Stomach smooth muscle (tissue), 2 donors: Measurements from ENCODE around the gene SMAD3.
"Not testable (repeated sequence)": the region's sequence is repeated elsewhere in the genome, so short reads cannot be mapped to it uniquely, and the experiment has no call there.

Experiments used
- H3K27ac ChIP-seq: one replicate; pipeline ENCODE4 v1.7.0; 2013; ENCODE audit warnings: mild to moderate bottlenecking, low read length, inconsistent platforms
- H3K27me3 ChIP-seq, 2 donors: one replicate each; pipeline ENCODE4 v1.7.0; 2013; ENCODE audit warnings: low read length in 2 of 2; ENCODE audit not compliant: insufficient read depth in 2 of 2, control insufficient read depth in 1 of 2
- H3K36me3 ChIP-seq, 2 donors: one replicate each; pipeline ENCODE4 v1.7.0; 2013; ENCODE audit warnings: low read length in 2 of 2; ENCODE audit not compliant: control insufficient read depth in 2 of 2, insufficient read depth in 2 of 2
- H3K4me1 ChIP-seq: one replicate; pipeline ENCODE4 v1.7.0; 2013; ENCODE audit warnings: low read length; ENCODE audit not compliant: control insufficient read depth, insufficient read depth
- H3K4me3 ChIP-seq, 2 donors: one replicate each; pipeline ENCODE4 v1.7.0; 2013; ENCODE audit warnings: low read length in 2 of 2
- H3K9ac ChIP-seq, 2 donors: one replicate each; pipeline ENCODE4 v1.7.0; 2013; ENCODE audit warnings: low read length in 2 of 2, mild to moderate bottlenecking in 1 of 2
- H3K9me3 ChIP-seq, 2 donors: one replicate each; pipeline ENCODE4 v1.7.0; 2013; ENCODE audit warnings: low read length in 2 of 2; ENCODE audit not compliant: control insufficient read depth in 2 of 2
- donor health status: healthy.
- donor health status: Pancreatic carcinoma.

Gene SMAD3

DNA sequence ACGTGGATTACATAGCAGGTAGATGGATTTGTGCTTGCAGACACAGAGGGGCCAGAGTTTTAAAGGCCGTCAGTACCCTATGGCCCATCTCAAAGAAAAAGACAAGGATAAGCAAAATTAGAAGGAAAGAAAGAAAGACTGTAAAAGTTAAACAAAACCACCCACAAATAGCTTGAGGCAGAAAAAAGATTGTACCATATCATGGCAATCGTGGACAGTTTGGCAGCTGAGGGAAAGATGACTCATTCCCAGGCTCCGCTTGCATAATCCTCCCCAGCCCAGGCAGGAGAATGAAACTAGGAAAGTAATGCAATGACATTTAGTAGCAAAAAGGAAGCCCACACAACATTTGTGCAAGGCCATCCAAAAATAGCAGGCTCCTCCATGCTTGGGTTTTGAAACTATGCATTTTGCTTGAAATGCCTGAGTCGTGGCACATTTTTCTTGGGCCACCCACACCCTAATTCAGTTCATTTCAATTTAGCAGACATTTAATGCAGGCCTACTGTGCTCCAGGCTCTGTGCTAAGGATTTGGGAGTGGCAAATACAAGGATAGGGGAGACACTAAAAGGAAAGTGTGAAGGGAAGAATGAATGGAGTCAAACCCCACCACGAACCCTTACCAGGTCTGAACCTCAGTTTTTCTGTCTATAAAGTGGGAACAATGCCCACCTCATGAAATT is 40.9 kb upstream of the SMAD3 start:
- Histone ChIP-seq H3K36me3 (no peaks in the 10 kb centered on the region), H3K27me3 (no peaks in the 10 kb centered on the region), H3K4me1 (peaks cover 32% of the 10 kb centered on the region), H3K9ac (peak overlapping the region in 1 of 2 donors; percentile 29), H3K9me3 (no peaks in the 10 kb centered on the region), H3K27ac (peak overlapping the region; percentile 76), H3K4me3 (peak overlapping the region in 1 of 2 donors; percentile 40)

DNA sequence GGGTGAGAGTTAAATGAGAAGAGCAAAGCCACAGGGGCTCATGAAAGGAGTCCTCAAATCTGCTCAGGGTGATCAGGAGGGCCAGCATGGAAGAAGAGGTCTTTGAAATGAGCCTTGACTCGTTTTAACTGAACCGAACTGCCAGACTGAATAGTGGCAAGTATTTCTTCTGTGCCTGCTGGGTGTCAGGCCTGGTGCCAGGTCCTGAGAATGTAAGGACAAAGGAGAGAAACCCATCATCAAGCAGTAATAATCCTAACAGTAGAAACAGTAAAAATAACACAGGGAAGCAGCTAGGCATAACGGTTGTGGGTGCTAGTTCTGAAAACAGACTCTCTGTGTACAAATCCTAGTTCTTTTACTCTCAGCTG is 40.4 kb upstream of the SMAD3 start:
- H3K4me1 ChIP-seq = peaks cover 32% of the 10 kb centered on the region
- no peaks in the 10 kb centered on the region for H3K9me3 ChIP-seq
- peak overlapping the region; percentile 76 for H3K27ac ChIP-seq
- no peaks in the 10 kb centered on the region for H3K36me3 ChIP-seq
- no peaks in the 10 kb centered on the region for H3K27me3 ChIP-seq
- peak overlapping the region in 1 of 2 donors; percentile 40 for H3K4me3 ChIP-seq
- peak overlapping the region in 1 of 2 donors; percentile 22 for H3K9ac ChIP-seq

DNA sequence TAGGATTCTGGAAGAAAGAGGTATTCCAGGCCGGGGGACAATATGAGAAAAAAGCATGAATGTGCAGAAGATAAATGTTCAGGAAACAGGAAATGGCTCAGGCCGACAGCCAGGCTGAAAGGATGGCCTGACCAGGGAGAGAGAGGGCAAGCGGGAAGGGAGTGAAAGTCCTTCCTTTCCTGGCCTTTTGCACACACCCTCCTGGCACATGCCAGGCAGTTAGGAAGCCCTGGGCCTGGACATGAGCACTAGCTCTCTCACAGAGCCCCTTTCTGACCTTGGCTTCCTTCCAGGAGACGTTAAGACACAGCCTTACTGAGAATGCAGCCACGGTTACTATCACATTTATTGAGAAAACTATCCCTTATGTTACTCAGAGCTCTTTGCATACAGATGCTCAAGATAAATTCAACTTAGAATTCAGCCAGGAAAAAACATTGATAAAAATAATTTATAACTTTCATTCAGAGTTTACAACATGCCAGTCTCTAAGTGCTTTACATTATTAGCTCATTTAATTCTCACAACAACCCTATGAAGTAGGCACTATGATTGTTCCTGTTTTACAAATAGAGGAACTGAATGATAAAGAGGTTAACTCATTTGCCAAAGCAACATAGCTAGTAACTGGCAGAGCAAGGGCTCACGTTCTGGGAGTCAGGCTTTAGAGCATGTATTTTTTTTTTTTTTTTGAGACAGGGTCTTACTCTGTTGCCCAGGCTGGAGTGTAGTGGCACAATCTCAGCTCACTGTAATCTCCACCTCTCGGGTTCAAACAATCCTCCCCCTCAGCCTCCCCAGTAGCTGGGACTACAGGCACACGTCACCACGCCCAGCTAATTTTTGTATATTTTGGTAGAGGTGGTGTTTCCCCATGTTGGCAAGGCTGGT is 39.4 kb upstream of the SMAD3 start:
- no peaks in the 10 kb centered on the region for H3K27me3 ChIP-seq
- H3K4me1 ChIP-seq = peaks cover 32% of the 10 kb centered on the region
- H3K4me3 ChIP-seq = no peak overlapping the region
- peak overlapping the region; percentile 3 to 23 for H3K9ac ChIP-seq
- H3K27ac ChIP-seq = peak overlapping the region; percentile 76
- H3K36me3 ChIP-seq = no peaks in the 10 kb centered on the region
- H3K9me3 ChIP-seq = no peaks in the 10 kb centered on the region

DNA sequence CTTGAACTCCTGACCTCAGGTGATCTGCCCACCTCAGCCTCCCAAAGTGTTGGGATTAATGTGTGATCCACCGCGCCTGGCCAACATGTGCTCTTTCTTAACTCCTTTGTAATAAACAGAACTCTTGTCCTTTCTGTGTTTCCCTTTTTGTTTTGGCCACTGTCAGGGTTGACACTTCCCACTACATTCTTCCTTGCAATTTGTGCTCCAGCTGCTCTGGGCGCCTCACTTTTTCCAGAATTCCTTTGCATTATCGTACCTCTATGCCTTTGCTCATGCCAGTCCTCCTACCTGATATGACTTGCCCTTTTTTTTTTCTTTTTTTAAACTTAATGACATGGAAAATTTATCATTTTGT is 38.8 kb upstream of the SMAD3 start:
- Histone ChIP-seq H3K9ac (no peak overlapping the region), H3K27ac (peak overlapping the region; percentile 76), H3K27me3 (no peaks in the 10 kb centered on the region), H3K36me3 (no peaks in the 10 kb centered on the region), H3K9me3 (no peaks in the 10 kb centered on the region), H3K4me3 (no peak overlapping the region), H3K4me1 (peaks cover 34% of the 10 kb centered on the region)

GRCh38 chr15:67028440-67028839 is 37.0 kb upstream of the SMAD3 start:
- not testable (repeated sequence) for H3K27me3 ChIP-seq, H3K27ac ChIP-seq, H3K36me3 ChIP-seq, H3K4me3 ChIP-seq, H3K9ac ChIP-seq, H3K9me3 ChIP-seq
- peaks cover 39% of the 10 kb centered on the region for H3K4me1 ChIP-seq

DNA sequence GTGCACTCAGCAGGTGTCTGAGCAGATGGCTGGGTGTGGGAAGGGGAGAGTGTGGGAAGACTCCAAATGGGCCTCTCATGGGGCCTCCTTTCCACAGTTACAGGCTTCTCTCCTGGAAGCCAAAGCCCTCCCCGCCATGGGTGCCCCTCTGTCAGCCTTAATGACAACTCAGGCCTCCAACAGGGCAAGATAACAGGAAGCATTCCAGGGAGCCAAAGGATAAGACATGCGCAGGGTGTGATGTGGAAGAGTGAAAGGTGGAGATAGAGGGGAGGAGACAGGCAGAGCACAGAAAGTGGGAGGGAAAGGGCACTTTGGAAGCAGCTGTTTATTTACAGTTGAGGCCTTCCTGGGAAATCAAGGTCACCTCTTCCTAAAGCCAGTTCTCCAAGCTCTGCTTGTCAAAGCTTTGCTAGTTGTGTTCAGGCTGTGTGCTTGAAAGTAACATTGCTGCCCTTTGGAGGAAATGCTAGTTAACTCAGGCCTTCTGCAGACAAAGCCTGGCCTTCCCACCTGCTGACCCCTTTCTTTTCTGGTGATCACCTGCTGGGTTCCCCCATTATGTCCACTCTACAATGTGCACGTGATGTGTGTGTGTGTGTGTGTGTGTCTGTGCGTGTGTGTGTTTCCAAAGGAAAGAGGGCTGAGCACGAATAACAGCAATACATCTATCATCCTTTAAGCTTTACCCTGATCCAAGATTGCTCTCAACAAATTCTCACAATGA is 35.2 kb upstream of the SMAD3 start:
- H3K27ac ChIP-seq = no peak overlapping the region
- no peaks in the 10 kb centered on the region for H3K9me3 ChIP-seq
- H3K9ac ChIP-seq = no peak overlapping the region
- no peak overlapping the region for H3K4me3 ChIP-seq
- peaks cover 4 to 7% of the 10 kb centered on the region in 2 donors for H3K27me3 ChIP-seq
- H3K36me3 ChIP-seq = no peaks in the 10 kb centered on the region
- H3K4me1 ChIP-seq = peaks cover 29% of the 10 kb centered on the region

DNA sequence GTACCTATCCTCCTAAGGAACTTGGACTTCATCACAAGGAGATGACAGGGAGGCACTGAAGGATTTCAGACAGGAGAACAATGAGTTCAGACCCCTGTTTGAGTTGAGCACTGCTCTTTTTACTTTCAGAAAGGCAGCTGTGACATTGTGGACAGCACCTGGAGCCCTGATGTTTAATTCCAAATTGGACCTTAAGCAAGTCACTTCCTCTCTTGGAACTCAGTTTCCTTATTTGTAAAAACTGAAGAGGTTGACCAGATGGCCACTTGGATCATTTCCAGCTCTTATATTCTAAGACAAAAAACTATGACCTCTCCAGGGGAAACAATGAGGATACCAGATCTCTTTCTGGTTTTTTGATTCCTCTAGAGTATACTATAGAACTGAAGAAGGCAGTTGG is 34.1 kb upstream of the SMAD3 start:
- Histone ChIP-seq H3K9me3 (no peaks in the 10 kb centered on the region), H3K27ac (no peak overlapping the region), H3K9ac (no peak overlapping the region), H3K36me3 (no peaks in the 10 kb centered on the region), H3K4me3 (no peak overlapping the region), H3K4me1 (peaks cover 17% of the 10 kb centered on the region), H3K27me3 (peaks cover 4 to 7% of the 10 kb centered on the region in 2 donors)

GRCh38 chr15:67032608-67033007 is 32.8 kb upstream of the SMAD3 start:
- Histone ChIP-seq H3K4me1 (peaks cover 14% of the 10 kb centered on the region), H3K36me3 (no peaks in the 10 kb centered on the region), H3K27ac (no peak overlapping the region), H3K4me3 (no peak overlapping the region), H3K27me3 (peaks cover 4 to 7% of the 10 kb centered on the region in 2 donors), H3K9ac (no peak overlapping the region), H3K9me3 (no peaks in the 10 kb centered on the region)

DNA sequence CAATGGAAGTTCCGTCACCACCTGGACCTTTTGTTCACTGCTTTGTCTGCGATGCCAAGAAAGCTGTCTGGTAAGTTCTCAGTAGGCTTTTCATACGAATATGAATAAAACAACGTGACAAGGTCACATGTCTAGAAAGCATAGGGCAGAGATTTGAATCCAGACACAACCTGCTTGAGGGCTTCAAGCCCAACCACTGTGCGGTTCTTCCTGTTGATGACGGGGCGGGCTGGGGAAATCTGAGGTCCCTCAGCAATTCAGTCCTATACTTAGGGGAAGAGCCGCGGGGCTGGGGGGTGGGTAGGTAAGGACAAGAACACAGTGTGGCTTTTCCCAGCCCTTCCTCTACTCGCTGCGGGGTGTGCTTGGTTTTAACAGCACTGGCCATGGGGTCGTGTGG is 32.4 kb upstream of the SMAD3 start:
- H3K27ac ChIP-seq = no peak overlapping the region
- no peak overlapping the region for H3K9ac ChIP-seq
- no peaks in the 10 kb centered on the region for H3K36me3 ChIP-seq
- peaks cover 14% of the 10 kb centered on the region for H3K4me1 ChIP-seq
- H3K27me3 ChIP-seq = peaks cover 4 to 7% of the 10 kb centered on the region in 2 donors
- peak overlapping the region; percentile 38 to 67 for H3K4me3 ChIP-seq
- H3K9me3 ChIP-seq = no peaks in the 10 kb centered on the region

GRCh38 chr15:67033571-67034044 is 31.8 kb upstream of the SMAD3 start:
- H3K27ac ChIP-seq = no peak overlapping the region
- peak overlapping the region; percentile 38 to 67 for H3K4me3 ChIP-seq
- H3K36me3 ChIP-seq = no peaks in the 10 kb centered on the region
- peaks cover 4 to 7% of the 10 kb centered on the region in 2 donors for H3K27me3 ChIP-seq
- peaks cover 14% of the 10 kb centered on the region for H3K4me1 ChIP-seq
- H3K9me3 ChIP-seq = no peaks in the 10 kb centered on the region
- no peak overlapping the region for H3K9ac ChIP-seq
